Activated CD8-positive, alpha-beta memory T cell treated with anti-CD3 and anti-CD28 coated beads, Interleukin-2, amount 10 ng/mL, durations not matched to agents 7 days and 5 days (primary cell): Measurements from ENCODE around the gene TRIM41. TPM values are rescaled to one million over a fixed set of nuclear protein-coding genes. Genes with fewer than 3 reads are reported as not detected.
A peak's percentile ranks its signal among the peaks of the same experiment; 100 is the strongest.
"Not testable (repeated sequence)": the region's sequence is repeated elsewhere in the genome, so short reads cannot be mapped to it uniquely, and the experiment has no call there.

Experiments
- ATAC-seq: fragments of 150-1000 bp; cut with Tn5 transposase; one replicate; pipeline ENCODE4 v1.10.0; 2021; ENCODE audit warnings: moderate library complexity
- CTCF ChIA-PET: fragments of 350-600 bp; sonication (Branson Sonifier 250); formaldehyde crosslinking; loops from one replicate; lab custom pipeline; 2021; ENCODE audit warnings: antibody characterized with exemption; lab: Charles Lee
- DNase-seq: peaks from one replicate; pipeline ENCODE4 v3.0.0-alpha.2; 2020
- H3K27ac Mint-ChIP-seq: one replicate; pipeline ENCODE4 v1.8.0; 2021; ENCODE audit warnings: mild to moderate bottlenecking, mixed read lengths
- H3K27me3 Mint-ChIP-seq: one replicate; pipeline ENCODE4 v1.8.0; 2021; ENCODE audit warnings: mixed read lengths
- H3K36me3 Mint-ChIP-seq: one replicate; pipeline ENCODE4 v1.8.0; 2021; ENCODE audit warnings: mild to moderate bottlenecking, mixed read lengths
- H3K4me1 Mint-ChIP-seq: one replicate; pipeline ENCODE4 v1.8.0; 2021; ENCODE audit warnings: mixed read lengths
- H3K4me3 Mint-ChIP-seq: one replicate; pipeline ENCODE4 v1.8.0; 2021; ENCODE audit warnings: mild to moderate bottlenecking, moderate library complexity, mixed read lengths
- H3K9me3 Mint-ChIP-seq: one replicate; pipeline ENCODE4 v1.8.0; 2022; ENCODE audit warnings: low read depth, mixed read lengths
- total RNA-seq, 2 experiments: library from RNA; stranded (reverse); gene quantifications; one replicate each; pipeline ENCODE4 v1.2.3, GENCODE V29; 2021

TRIM41 gene
- 10 to 100 TPM; 40.7 to 44.9 TPM for total RNA-seq

DNA sequence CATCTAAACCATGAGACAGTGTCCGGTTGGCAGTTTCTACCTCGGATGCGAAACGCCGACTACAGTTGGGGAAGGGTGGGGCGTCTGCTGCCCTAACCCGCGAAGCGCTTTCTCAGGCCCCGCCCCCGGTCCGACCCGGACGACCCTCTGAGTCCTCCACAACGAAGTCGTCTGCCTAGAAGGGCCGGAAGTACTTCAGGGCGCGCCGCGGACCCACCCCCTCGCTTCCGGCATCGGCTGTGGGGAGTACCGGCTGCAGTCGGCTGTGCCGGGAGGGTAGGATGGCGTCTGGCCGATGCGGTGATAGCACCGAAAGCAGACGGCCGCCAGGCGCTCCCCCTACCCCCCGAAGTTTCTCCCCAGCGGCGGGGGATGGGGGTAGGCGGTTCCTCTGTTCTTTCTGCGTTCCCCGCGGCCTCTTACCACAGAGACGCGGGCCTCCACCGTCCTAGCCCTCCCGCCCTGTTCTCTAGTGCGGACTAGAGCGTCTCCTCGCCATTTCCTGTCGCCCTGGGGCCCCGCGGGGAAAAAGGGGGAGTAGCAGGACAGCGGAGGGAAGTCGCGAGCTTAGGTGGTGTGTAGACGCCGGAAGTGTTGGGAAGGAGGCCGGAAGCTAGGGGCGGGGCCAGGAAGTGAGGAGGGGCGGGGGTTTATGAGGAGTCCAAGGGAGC is at the start of gene TRIM41:
TSS of gene TRIM41 (plus strand) at position 224 of the 671 bp plus-strand sequence. CDS start 719 bp downstream, outside the sequence.
- Mint-ChIP-seq H3K4me1 (peaks cover 59% of the 10 kb centered on the region), H3K27me3 (peaks cover 5% of the 10 kb centered on the region), H3K4me3 (peak within 1 kb of the TSS; percentile 89), H3K27ac (peak within 1 kb of the TSS; percentile 99), H3K9me3 (no peaks in the 10 kb centered on the region), H3K36me3 (peaks cover 9% of the 10 kb centered on the region)
- DNase-seq (peak; percentile 99), ATAC-seq (peak; percentile 65)
- CTCF ChIA-PET, result interaction anchor here (0.9 to 6.2 kb wide), 8 partner anchors 13 to 39 kb away, joined by 3 to 54 read pairs (median 8); partner anchors contain the start of genes RACK1 and TRIM7

DNA sequence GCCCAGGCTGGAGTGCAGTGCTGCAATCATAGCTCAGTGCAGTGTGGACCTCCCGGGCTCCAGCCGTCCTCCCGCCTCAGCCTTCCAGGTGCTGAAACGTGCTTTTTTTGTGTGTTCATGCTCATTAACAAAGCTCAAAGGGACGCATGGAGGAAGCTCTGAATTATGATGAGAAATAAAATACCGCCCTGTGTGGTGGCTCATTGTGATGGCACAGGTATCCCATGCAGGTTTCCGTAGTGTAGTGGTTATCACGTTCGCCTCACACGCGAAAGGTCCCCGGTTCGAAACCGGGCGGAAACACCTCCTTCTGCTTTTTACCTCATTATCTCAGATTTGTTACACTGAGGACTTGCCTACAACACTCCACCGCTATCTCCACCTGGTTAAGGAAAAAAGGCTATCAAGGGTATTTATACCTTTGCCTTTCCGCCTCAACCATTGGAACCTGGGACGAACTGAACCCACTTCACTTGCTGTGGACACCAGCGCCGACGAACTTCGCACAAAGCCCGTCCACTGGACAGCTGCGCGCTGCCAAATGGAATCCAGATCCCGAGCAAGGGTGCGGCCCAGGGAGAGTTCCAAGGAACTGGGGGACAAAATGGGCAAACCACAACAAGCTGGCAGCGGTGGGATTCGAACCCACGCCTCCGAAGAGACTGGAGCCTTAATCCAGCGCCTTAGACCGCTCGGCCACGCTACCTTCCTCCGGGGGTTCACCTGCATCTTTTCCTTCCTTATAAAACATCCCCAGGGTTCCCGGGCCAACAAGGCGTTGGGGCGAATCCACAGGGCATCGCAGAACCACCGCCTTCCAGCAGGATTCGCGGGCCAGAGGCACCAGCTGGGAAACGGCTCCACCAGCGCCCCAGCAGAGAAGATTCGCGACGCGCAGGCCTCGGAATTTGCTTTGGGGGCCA is 49.4 kb upstream of the TRIM41 start:
- Mint-ChIP-seq H3K27ac (peak overlapping the region; percentile 84), H3K4me3 (peak overlapping the region; percentile 79), H3K9me3 (no peaks in the 10 kb centered on the region), H3K36me3 (no peaks in the 10 kb centered on the region), H3K27me3 (peaks cover 61% of the 10 kb centered on the region), H3K4me1 (peaks cover 49% of the 10 kb centered on the region)
- peak; percentile 83 for DNase-seq
- CTCF ChIA-PET, result interaction anchor here (0.8 to 4.3 kb wide), 8 partner anchors 12 to 88 kb away, joined by 3 to 36 read pairs (median 6); partner anchors contain the start of genes TRIM52 and TRIM7
- ATAC-seq, result peak; percentile 75

GRCh38 chr5:181176254-181176952 is 46.7 kb upstream of the TRIM41 start:
- Mint-ChIP-seq H3K4me1 (peaks cover 25% of the 10 kb centered on the region), H3K9me3 (no peaks in the 10 kb centered on the region), H3K27ac (no peak overlapping the region), H3K4me3 (no peak overlapping the region), H3K27me3 (peaks cover 40% of the 10 kb centered on the region), H3K36me3 (no peaks in the 10 kb centered on the region)
- no peak for DNase-seq
- ATAC-seq, result no peak
- CTCF ChIA-PET, result interaction anchor here (1.2 to 1.6 kb wide), 2 partner anchors 9 to 76 kb away, joined by 4 to 8 read pairs; no protein-coding TSS in a partner anchor

GRCh38 chr5:181177559-181177958 is 45.5 kb upstream of the TRIM41 start:
- not testable (repeated sequence) for H3K4me3 Mint-ChIP-seq, H3K9me3 Mint-ChIP-seq, DNase-seq, H3K36me3 Mint-ChIP-seq, H3K27ac Mint-ChIP-seq, ATAC-seq
- CTCF ChIA-PET, result interaction anchor here (1.6 kb wide), 1 partner anchor 10 kb away, joined by 8 read pairs; no protein-coding TSS in a partner anchor
- H3K4me1 Mint-ChIP-seq, result peaks cover 28% of the 10 kb centered on the region
- peaks cover 42% of the 10 kb centered on the region for H3K27me3 Mint-ChIP-seq

GRCh38 chr5:181181650-181182565 is 41.2 kb upstream of the TRIM41 start:
- H3K27ac Mint-ChIP-seq, result no peak overlapping the region
- H3K4me1 Mint-ChIP-seq, result peaks cover 33% of the 10 kb centered on the region
- no peaks in the 10 kb centered on the region for H3K9me3 Mint-ChIP-seq
- H3K27me3 Mint-ChIP-seq, result peaks cover 21% of the 10 kb centered on the region
- no peaks in the 10 kb centered on the region for H3K36me3 Mint-ChIP-seq
- CTCF ChIA-PET, result interaction anchor here (1.0 to 2.9 kb wide), 3 partner anchors 11 to 79 kb away, joined by 6 to 9 read pairs (median 9); partner anchors contain the start of gene TRIM52
- DNase-seq (peak; percentile 76), ATAC-seq (peak; percentile 48)
- H3K4me3 Mint-ChIP-seq, result peak overlapping the region; percentile 8

GRCh38 chr5:181182651-181183050 is 40.4 kb upstream of the TRIM41 start:
- CTCF ChIA-PET, result interaction anchor here (1.0 to 2.9 kb wide), 2 partner anchors 10 to 24 kb away, joined by 9 read pairs; no protein-coding TSS in a partner anchor
- Mint-ChIP-seq H3K9me3 (no peaks in the 10 kb centered on the region), H3K27ac (peak overlapping the region; percentile 88), H3K4me1 (peaks cover 38% of the 10 kb centered on the region), H3K36me3 (no peaks in the 10 kb centered on the region), H3K27me3 (peaks cover 14% of the 10 kb centered on the region), H3K4me3 (peak overlapping the region; percentile 78)
- ATAC-seq (no peak), DNase-seq (no peak)

GRCh38 chr5:181184845-181185216 is 38.2 kb upstream of the TRIM41 start:
- H3K27me3 Mint-ChIP-seq, result peaks cover 12% of the 10 kb centered on the region
- H3K36me3 Mint-ChIP-seq, result peaks cover 2% of the 10 kb centered on the region
- H3K4me3 Mint-ChIP-seq, result peak overlapping the region; percentile 81
- no peak for DNase-seq
- no peak for ATAC-seq
- no peaks in the 10 kb centered on the region for H3K9me3 Mint-ChIP-seq
- peaks cover 44% of the 10 kb centered on the region for H3K4me1 Mint-ChIP-seq
- peak overlapping the region; percentile 98 for H3K27ac Mint-ChIP-seq
- CTCF ChIA-PET, result interaction anchor here (0.7 to 4.8 kb wide), 22 partner anchors 8 to 77 kb away, joined by 3 to 36 read pairs (median 6); partner anchors contain the start of genes RACK1, TRIM41 and TRIM7

DNA sequence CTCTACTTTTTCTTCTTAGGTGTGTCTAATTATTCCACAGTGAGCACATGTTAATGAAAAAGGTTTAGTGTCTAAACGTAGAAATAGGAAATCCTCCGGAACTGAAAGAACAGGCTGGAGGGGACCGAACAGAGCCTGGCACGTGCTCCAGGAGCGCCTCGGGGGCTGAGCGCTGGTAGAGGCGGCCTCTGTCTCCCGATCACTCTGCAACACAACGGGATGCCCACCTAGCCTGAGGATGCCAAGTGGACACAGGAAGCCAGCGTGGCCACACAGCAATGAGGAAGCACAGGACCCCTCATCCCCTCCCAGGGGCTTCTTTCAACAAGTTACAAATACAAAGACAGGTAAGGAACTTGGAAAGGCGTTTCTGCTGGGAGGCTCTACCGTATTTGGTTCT is 37.5 kb upstream of the TRIM41 start:
- peaks cover 12% of the 10 kb centered on the region for H3K27me3 Mint-ChIP-seq
- peaks cover 45% of the 10 kb centered on the region for H3K4me1 Mint-ChIP-seq
- peaks cover 2% of the 10 kb centered on the region for H3K36me3 Mint-ChIP-seq
- no peak overlapping the region for H3K4me3 Mint-ChIP-seq
- no peak for ATAC-seq
- no peaks in the 10 kb centered on the region for H3K9me3 Mint-ChIP-seq
- CTCF ChIA-PET, result interaction anchor here (1.1 to 4.8 kb wide), 10 partner anchors 12 to 70 kb away, joined by 3 to 36 read pairs (median 8); partner anchors contain the start of gene TRIM7
- H3K27ac Mint-ChIP-seq, result no peak overlapping the region
- DNase-seq, result no peak

- H3K4me1 Mint-ChIP-seq, result peaks cover 45% of the 10 kb centered on the region
- H3K36me3 Mint-ChIP-seq, result peaks cover 2% of the 10 kb centered on the region
- DNase-seq (no peak), ATAC-seq (no peak)
- CTCF ChIA-PET, result interaction anchor here (4.8 to 9.4 kb wide), 2 partner anchors 12 to 20 kb away, joined by 36 to 129 read pairs; partner anchors contain the start of gene TRIM7
- H3K27me3 Mint-ChIP-seq, result peaks cover 10% of the 10 kb centered on the region
- no peak overlapping the region for H3K27ac Mint-ChIP-seq
- H3K4me3 Mint-ChIP-seq, result no peak overlapping the region
- H3K9me3 Mint-ChIP-seq, result no peaks in the 10 kb centered on the region
Observed at GRCh38 chr5:181186022-181186421, 37.1 kb upstream of the TRIM41 start.

- Mint-ChIP-seq H3K4me3 (peak overlapping the region; percentile 98), H3K27me3 (peaks cover under 1% of the 10 kb centered on the region), H3K9me3 (no peaks in the 10 kb centered on the region), H3K36me3 (peaks cover 5% of the 10 kb centered on the region), H3K4me1 (peaks cover 42% of the 10 kb centered on the region), H3K27ac (peak overlapping the region; percentile 97)
- CTCF ChIA-PET, result interaction anchor here (1.3 to 9.4 kb wide), 7 partner anchors 13 to 75 kb away, joined by 3 to 129 read pairs (median 11); partner anchors contain the start of genes TRIM41, TRIM52 and TRIM7
- ATAC-seq (no peak), DNase-seq (no peak)
Observed at GRCh38 chr5:181186986-181187499, 36.0 kb upstream of the TRIM41 start.

DNA sequence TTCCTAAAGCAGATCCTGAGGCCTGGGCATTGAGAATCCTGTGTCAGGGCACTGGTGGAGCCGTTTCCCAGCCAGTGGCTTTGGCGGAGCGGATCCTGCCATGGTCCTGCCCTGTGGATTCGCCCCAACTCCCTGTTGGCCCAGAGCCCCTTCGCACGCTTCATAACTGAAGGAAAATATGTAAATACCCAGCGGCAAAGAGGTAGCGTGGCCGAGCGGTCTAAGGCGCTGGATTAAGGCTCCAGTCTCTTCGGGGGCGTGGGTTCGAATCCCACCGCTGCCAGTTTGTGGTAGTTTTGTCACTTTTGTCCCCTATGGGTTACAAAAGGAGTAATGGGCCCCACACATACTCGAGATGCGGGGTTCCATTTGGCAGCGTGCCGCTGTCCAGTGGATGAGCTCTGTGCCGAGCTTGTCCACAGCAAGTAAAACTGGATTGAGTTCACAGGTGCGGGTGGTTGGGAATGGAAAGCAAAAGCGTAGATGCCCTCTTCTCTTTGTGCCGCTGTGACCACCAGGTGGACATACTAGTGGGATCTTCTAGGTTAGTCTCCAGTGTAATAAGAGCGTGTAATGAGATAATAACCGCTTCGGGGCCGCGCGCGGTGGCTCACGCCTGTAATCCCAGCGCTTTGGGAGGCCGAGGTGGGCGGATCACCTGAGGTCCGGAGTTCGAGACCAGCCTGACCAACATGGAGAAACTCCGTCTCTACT is 35.4 kb upstream of the TRIM41 start:
- peak overlapping the region; percentile 97 for H3K27ac Mint-ChIP-seq
- no peaks in the 10 kb centered on the region for H3K9me3 Mint-ChIP-seq
- no peaks in the 10 kb centered on the region for H3K27me3 Mint-ChIP-seq
- H3K36me3 Mint-ChIP-seq, result peaks cover 5% of the 10 kb centered on the region
- peaks cover 38% of the 10 kb centered on the region for H3K4me1 Mint-ChIP-seq
- CTCF ChIA-PET, result interaction anchor here (1.0 to 9.4 kb wide), 12 partner anchors 12 to 74 kb away, joined by 3 to 129 read pairs (median 4); partner anchors contain the start of genes TRIM41, TRIM52 and TRIM7
- H3K4me3 Mint-ChIP-seq, result peak overlapping the region; percentile 98
- ATAC-seq (no peak), DNase-seq (peak; percentile 85)
